Motor neuron (in vitro differentiated cells): ENCODE measurements around the gene AK9. TPM values are rescaled to one million over a fixed set of nuclear protein-coding genes. Genes with fewer than 3 reads are reported as not detected.
"Not testable (repeated sequence)": the region's sequence is repeated elsewhere in the genome, so short reads cannot be mapped to it uniquely, and the experiment has no call there.

ENCODE experiments used
- ATAC-seq, 8 experiments: fragments of 200-7000 bp; cut with Tn5 transposase; replicated peaks in 6 of 8; 2 replicates each; pipeline ENCODE4 v1.8.0; 2021; ENCODE audit warnings: mild to moderate bottlenecking in 8 of 8, moderate library complexity in 8 of 8
- H3K27ac ChIP-seq, 2 donors: fragments of 250-450 bp; sonication (Bioruptor Pico); 2 replicates each; pipeline ENCODE4 v1.9.0; 2021; ENCODE audit warnings: antibody characterized with exemption in 2 of 2, mild to moderate bottlenecking in 2 of 2, moderate library complexity in 1 of 2
- H3K4me1 ChIP-seq, 2 donors: fragments of 250-450 bp; sonication (Bioruptor Pico); replicated peaks in 1 of 2; 2 replicates each; pipeline ENCODE4 v1.6.1; 2021; ENCODE audit warnings: antibody characterized with exemption in 2 of 2, mild to moderate bottlenecking in 2 of 2, moderate library complexity in 1 of 2
- H3K4me3 ChIP-seq, 5 donors: fragments of 250-450 bp; sonication (Bioruptor Pico); 2 replicates each; pipeline ENCODE4 v1.9.0; 2021; ENCODE audit warnings: antibody characterized with exemption in 5 of 5, mild to moderate bottlenecking in 5 of 5, moderate library complexity in 4 of 5
- WGBS, 10 experiments: fragments of 450-650 bp; shearing (Covaris generic); methylation state at CpG; one replicate each; pipeline ENCODE4 v1.0.0; 2022; 5-methylcytosine and 5-hydroxymethylcytosine counted together
- in situ Hi-C, 9 experiments: fragments of 400-800 bp; cut with MboI; loops; one replicate each; pipeline ENCODE4 v1.15.0; 2021; ENCODE audit warnings: low sequenced_read_pairs in 9 of 9, low pct_unique_long_range_greater_than_20kb in 2 of 9; ENCODE audit not compliant: unreplicated experiment in 9 of 9
- total RNA-seq, 8 experiments: library from RNA; unstranded; fragments of 300-600 nt; gene quantifications; 2 replicates each; pipeline versions ENCODE4 v1.2.3 to v1.2.4, GENCODE V29; 2022

Gene AK9
- total RNA-seq, 8 experiments from 2014 or later: 7.0 to 18.1 (median 13.3) TPM

DNA sequence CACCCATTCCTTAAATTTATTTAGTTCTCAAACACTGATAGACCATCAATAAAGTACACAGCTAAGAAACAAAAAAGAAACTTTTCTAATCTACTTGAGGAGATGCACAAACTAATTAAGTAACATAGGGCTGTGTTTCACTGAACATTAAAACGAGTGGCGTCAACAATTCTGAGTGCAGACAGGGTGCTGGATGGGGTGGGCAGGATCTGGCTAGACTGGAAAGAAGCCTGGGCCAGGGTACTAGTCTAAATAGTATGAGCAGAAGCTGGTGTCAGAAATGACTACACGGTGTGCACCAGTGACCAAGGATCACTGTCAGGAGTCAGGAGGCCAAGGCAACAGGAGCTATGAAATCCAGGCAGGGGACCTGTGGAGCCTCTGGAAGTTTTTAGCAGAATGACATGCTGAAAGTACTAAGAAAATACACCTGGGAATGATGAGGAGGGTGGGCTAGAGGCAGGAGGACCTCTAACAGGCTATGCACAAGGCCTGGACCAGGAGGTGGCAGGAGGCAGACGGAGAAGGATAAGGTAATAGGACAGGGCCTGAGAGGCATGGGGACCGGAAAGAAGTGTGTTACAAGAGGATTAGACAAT, 221.3 kb downstream of the AK9 start:
- 91 to 100% (median 100%) methylated on average over 1 to 4 of the region's 5 CpGs; no CpG with 5 or more reads in 3 of the 10 experiments for WGBS, 10 experiments
- no peak for ATAC-seq

DNA sequence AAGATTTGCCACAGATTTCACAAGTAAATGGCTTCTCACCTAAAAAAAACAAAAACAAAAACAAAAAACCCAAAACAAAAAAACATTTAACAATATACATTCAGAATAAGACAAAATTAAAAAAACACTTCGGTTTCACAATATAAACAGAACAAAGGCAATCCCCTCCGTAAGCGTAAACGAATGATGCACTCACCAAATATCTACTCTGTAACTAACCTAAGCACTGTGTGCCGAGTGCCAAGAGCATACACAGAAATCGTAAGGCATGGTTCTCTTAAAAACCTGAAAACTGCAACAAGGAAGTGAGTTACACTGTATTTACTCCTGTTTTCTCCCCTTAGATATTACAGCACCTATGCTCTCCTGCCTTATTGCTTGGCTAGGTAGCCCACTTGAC, 223.3 kb downstream of the AK9 start:
- no peak for ATAC-seq
- in situ Hi-C loops: no loop called here
- Histone ChIP-seq H3K27ac (no peak overlapping the region), H3K4me3 (no peak overlapping the region), H3K4me1 (no peaks in the 10 kb centered on the region)
- WGBS, 10 experiments: 82 to 100% (median 96%) methylated on average over 3 to 6 of the region's 6 CpGs

More for the DNA sequence above, 221.3 kb downstream of the AK9 start:
- in situ Hi-C loops: no loop called here
- Histone ChIP-seq H3K4me1 (no peaks in the 10 kb centered on the region), H3K27ac (no peak overlapping the region), H3K4me3 (no peak overlapping the region)

DNA sequence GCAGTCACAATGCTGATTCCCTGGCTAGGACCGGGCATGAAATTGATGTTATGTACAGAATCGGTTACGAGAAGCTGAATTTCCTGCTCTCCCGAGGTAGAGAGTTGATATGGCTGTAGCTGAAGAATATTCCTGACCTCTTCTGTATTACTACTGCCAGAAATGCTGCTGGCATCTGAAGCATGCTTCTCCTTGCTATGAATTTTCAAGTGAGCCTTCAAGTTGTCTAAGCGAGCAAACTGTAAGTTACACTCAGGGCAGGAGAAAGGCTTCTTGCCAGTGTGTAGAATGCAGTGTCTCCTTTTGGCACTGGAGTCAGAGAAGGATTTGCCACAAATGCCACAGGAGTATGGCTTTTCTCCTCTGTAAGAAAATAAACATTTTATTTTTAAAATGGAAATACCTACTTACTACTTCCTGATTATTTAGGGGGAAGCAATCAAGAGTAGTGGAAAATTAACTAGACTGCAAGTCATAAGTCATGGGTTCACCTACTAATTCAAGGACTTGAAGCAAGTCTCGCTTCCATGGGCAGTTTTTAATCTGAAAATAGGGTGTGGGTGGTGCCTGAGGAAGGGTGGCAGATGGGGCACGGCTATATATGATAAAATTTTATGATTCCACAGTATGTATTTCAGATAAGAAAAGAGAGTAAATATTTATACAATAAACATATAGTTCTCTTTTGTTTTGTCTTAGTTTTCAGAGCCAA, 224.6 kb downstream of the AK9 start:
- Histone ChIP-seq H3K4me1 (no peaks in the 10 kb centered on the region), H3K4me3 (no peak overlapping the region), H3K27ac (peak overlapping the region in 1 of 2 donors; percentile 28)
- in situ Hi-C loops: no loop called here
- WGBS, 10 experiments: 76 to 100% (median 94%) methylated on average over 2 to 7 of the region's 7 CpGs
- no peak for ATAC-seq

DNA sequence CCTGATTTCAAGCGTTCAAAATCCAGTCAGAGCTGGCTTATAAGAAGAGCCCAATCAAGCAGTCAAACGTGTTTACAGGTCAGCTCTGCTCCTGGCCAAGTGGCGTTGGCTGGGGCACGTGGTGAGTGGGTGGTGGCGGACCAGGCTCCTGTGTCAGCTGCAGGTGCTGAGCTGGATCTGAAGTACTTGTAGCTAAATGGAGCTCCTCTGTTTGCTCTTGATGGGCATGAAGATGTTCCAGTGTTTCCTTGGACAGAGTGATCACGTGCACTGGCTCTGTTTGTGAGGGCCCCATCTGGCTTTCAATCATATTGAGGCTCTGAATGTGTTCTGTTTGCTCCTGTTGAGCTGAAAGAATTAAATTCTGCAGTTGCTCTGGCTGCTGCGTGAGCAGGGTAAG, 225.2 kb downstream of the AK9 start:
- ATAC-seq: peak in 5 of 8 experiments; percentile 36 to 94 (median 64)
- H3K4me3 ChIP-seq: no peak overlapping the region
- no peaks in the 10 kb centered on the region for H3K4me1 ChIP-seq
- in situ Hi-C loops: no loop called here
- WGBS, 10 experiments: 77 to 100% (median 83%) methylated on average over 1 to 7 of the region's 7 CpGs; no CpG with 5 or more reads in 1 of the 10 experiments
- H3K27ac ChIP-seq: no peak overlapping the region

DNA sequence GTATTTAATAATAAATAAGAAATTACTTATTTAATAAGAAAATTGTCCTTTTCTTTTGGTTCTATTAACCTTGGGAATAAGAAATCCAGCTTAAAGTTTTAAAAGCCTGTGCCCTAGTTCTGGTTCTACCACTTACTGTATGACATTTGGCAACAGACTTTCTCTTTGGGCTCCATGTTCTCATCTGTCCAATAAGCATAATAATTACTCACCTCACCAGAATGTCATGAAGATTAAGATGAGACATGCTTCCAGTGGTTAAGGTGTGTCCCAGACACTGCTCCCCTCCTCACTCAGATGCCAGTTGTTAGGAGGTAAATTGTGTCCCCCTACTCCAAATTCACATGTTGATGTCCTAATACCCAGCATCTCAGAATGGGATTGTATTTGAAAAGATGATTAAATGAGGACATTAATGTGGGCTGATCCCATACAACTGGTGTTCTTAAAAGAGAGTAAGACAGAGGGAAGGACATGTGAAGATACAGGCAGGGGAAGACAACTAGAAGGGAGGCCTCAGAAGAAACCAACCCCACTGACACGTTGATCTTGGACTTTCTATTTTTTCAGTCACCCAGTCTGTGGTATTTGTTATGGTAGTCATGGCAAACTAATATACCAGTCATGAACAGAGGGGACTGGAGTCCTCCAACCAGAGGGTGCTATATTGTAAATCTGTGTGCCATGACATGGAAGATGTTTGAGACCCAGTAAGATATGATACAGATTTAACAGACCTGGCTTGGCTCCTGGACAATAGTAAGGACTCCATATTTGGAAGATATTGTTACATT, 229.1 kb downstream of the AK9 start:
- 100% methylated on average over 1 of the region's 1 CpG; no CpG with 5 or more reads in 8 of the 10 experiments for WGBS, 10 experiments
- peaks cover 2 to 6% of the 10 kb centered on the region in 2 donors for H3K4me1 ChIP-seq
- in situ Hi-C loops: no loop called here
- no peak for ATAC-seq
- H3K4me3 ChIP-seq: no peak overlapping the region
- no peak overlapping the region for H3K27ac ChIP-seq

DNA sequence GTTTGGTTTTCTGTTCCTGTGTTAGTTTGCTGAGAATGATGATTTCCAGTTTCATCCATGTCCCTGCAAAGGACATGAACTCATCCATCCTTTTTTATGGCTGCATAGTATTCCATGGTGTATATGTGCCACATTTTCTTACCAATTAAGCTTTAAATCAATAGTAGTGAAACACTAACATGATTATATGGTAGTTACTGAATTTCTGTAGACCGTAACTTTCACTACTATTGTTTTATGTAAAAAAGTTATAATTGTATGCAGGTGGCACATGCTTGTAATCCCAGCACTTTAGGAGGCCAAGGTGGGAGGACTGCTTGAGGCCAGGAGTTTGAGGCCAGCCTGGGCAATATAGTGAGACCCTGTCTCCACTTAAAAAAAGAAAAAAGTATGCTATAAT, 229.8 kb downstream of the AK9 start:
- in situ Hi-C loops, H3K4me3 ChIP-seq, H3K27ac ChIP-seq, ATAC-seq: not testable (repeated sequence)
- peaks cover 6 to 11% of the 10 kb centered on the region in 2 donors for H3K4me1 ChIP-seq
- WGBS, 10 experiments: 86 to 100% (median 100%) methylated on average over 1 of the region's 1 CpG; no CpG with 5 or more reads in 3 of the 10 experiments

DNA sequence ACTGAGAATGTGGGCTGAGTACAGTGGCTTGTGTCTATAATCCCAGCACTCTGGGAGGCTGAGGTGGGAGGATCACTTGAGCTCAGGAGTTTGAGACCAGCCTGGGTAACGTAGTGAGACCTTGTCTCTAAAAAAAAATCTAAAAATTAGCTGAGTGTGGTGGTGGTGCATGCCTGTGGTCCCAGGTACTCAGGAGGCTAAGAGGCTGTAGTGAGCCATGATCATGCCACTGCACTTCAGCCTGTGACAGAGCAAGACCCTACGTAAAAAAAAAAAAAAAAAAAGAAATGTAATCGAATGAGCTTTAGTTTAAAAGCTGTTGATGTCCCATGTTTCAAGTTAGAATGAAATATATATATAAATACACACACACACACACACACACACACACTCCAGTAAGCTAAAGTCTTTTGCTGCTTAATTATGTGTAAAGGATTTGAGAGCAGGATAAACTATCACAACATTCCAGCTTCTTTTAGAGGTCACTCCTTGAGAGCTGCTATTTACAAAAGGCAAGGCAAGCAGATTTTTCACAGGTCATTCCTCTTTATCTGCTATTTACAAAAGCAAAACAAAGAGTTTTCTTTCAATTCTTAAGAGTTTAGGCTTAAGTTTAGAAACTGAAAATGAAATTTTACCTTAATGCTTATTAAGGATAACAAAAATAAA, 230.7 kb downstream of the AK9 start:
- Histone ChIP-seq H3K27ac (no peak overlapping the region), H3K4me3 (no peak overlapping the region), H3K4me1 (peaks cover 6 to 11% of the 10 kb centered on the region in 2 donors)
- ATAC-seq: no peak
- 10 to 100% (median 84%) methylated on average over 1 to 3 of the region's 3 CpGs for WGBS, 10 experiments
- in situ Hi-C loops: no loop called here

DNA sequence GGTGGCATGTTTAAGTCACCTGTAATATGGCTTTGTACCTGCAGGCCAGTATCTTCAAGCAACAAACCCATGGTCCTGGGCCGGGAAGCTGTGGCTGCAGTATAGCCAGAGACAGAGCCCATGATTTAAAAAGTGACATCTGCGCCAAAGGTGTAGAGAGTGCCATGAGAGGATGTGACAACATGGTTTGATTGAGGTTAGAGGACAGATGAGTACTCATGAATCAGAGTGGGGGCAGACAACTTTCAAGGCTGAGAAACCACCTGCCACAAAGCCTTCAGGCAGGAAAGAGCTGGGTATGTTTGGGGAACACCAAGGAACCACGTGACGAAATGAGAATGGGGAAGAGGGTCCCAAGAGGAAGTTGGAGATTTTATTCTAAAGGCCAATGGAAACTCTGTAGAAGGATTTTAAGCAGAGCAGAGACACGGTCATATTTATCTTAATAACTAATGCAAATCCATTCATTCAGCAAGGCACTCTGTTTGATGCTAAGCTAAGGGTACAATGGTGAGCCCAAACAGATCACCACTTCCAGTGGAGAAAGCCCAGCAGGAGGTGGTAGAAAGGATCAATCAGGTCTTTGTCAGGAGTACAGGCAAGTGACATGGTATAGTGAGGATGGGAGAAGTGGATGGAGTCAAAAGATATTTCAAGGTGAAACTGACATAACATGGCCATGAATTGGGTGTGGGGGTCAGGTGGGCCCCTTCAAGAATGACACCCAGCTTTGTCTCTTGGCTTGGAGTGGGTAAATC, 232.0 kb downstream of the AK9 start:
- peaks cover 10 to 15% of the 10 kb centered on the region in 2 donors for H3K4me1 ChIP-seq
- in situ Hi-C loops: no loop called here
- no peak for ATAC-seq
- no peak overlapping the region for H3K4me3 ChIP-seq
- WGBS, 10 experiments: 60 to 95% (median 80%) methylated on average over 2 to 5 of the region's 5 CpGs; no CpG with 5 or more reads in 2 of the 10 experiments
- H3K27ac ChIP-seq: no peak overlapping the region

DNA sequence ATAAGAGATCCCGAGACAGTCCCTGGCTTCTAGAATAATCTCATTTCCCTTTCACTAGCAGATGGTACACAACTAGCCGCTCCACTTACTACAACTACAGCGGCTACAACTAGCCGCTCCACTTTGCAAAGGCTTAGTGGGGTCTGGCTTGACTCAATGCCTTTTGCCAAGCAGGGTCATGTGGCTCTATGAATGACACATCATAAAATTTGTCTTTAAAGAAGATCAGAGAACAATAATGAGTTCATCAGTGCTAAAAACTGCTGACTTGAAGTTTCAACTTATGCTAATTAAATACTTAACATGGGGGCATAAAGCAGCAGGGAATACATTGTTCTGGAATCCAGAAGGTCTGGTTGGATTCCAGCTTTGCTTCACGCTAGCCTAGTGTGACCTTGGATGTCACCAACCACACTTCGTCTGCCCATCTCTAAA, 233.4 kb downstream of the AK9 start:
- peak in 3 of 8 experiments; percentile 4 to 11 (median 5) for ATAC-seq
- no peak overlapping the region for H3K4me3 ChIP-seq
- peaks cover 13 to 16% of the 10 kb centered on the region in 2 donors for H3K4me1 ChIP-seq
- H3K27ac ChIP-seq: no peak overlapping the region
- WGBS, 10 experiments: 0 to 100% (median 67%) methylated on average over 1 to 6 of the region's 6 CpGs; no CpG with 5 or more reads in 1 of the 10 experiments
- in situ Hi-C loops: no loop called here

DNA sequence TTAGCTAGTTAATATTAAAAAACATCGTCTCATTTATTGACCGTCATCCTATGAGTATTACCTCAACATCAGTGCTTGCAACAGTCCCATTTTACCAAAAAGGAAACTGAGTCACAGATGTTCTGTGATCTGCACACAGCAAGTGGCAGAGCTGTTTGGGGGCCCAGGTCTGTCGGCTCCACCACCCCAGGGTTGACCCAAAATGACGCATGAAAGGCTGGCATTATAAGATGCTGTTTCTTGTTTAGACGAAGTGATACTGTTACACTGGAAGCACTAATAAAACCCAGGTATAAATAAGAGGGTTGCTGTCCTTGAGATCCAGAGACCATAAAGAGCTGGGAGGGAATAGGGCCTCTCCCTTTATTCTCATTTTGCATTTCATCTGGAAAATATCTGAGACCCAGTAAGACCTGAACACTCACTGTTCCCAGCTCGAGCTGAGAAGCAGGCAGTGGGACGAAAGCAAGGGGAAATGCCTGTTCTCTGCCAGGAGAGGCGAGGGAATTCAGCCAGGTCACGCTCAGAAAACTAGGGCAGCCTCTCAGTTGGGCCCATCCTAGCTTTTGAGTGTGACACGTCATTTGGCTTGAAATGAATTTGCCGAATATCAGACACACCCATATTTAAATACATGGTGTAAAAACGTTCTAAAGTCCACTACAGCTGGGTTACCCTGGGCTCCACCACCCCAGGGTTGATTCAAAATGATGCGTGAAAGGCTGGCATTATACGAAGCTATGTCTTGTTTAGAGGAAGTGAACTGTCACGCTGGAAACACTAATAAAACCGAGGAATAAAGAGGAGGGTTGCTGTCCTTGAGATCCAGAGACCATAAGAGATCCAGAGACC, 234.1 kb downstream of the AK9 start:
- ATAC-seq: peak in 3 of 8 experiments; percentile 51 to 74 (median 53)
- in situ Hi-C loops: no loop called here
- H3K27ac ChIP-seq: no peak overlapping the region
- 0 to 85% (median 73%) methylated on average over 5 to 15 of the region's 16 CpGs for WGBS, 10 experiments
- peak overlapping the region; percentile 49 to 71 (median 67) for H3K4me3 ChIP-seq
- peaks cover 13 to 16% of the 10 kb centered on the region in 2 donors for H3K4me1 ChIP-seq

DNA sequence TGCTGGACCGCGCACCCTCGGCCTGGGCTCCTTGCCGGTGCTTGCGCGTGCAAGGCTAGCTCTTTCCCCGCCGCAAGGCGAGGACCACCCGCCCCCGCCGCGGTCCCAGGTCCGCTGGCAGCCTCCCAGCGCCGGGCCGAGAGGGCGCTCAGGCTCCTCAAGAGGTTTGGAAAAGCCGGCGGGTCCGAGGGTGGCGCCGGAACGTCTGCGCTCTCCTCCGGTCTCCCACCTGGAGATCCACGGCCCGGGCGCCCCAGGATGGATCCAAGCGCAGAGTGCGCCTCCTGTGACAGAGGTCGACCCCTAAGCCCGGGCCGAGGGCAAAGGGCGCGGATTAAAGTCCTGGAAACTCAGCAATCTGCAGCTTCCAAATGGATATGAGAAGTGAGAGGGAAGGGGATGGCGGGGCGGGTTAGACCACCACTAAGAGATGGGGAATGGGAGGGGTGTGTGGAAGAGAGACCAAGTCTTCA, 234.9 kb downstream of the AK9 start:
- ATAC-seq: peak in 1 of 8 experiments; percentile 0
- H3K4me1 ChIP-seq: peaks cover 13 to 16% of the 10 kb centered on the region in 2 donors
- WGBS, 10 experiments: 0 to 6% (median 6%) methylated on average over 3 to 7 of the region's 38 CpGs; no CpG with 5 or more reads in 7 of the 10 experiments
- in situ Hi-C loops: no loop called here
- peak overlapping the region; percentile 49 to 71 (median 67) for H3K4me3 ChIP-seq
- H3K27ac ChIP-seq: peak overlapping the region; percentile 75 to 77
